ENCODE data around the gene JUND.

DNA sequence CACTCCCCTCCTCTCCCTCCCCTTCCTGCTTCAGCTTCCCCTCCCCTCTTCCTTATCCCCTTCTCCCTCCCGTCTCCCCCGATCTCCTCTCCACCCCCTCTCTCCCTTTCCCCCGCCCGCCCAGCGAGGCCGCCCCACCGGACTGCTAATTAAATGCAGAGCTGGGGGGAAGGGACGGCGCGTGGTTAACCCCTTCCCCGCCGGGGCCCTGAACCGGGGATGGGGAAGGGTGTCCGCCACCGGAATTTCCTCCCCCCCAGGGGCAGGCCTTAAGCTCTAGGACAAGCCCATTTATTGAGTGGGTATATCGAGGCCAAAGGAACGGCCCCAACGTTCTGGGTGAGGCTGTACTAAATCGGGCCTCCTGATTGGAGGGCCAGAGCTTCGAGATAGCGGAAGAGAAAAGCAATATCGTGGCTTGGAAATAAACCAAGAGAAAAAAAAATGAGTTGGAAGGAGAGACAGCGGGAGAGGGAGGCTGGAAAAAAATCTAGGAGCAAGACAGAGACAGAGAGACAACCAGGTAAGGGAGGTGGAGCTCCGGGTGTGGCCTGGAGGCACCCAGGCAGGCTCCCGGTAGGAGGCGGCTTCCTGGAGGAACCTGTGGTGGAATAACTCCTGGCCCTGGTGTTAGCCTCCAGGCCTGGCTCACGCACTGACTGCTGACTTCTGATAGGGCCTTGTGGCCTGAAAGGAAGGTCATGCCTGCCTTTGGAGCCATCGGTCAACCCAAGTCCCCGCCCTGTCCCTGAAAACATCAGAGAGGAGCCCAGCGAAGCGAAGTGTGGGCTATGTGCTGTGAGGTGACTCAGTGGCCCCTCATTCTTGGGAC is 11.6 kb upstream of the JUND start:
- no peak for TF ChIP-seq EZH2 (IDR thresholded peaks at IDR 0.05; ENCODE audit: borderline replicate concordance, low read depth, low read length, poor library complexity, severe bottlenecking)
- TF ChIP-seq, protein P1, sequence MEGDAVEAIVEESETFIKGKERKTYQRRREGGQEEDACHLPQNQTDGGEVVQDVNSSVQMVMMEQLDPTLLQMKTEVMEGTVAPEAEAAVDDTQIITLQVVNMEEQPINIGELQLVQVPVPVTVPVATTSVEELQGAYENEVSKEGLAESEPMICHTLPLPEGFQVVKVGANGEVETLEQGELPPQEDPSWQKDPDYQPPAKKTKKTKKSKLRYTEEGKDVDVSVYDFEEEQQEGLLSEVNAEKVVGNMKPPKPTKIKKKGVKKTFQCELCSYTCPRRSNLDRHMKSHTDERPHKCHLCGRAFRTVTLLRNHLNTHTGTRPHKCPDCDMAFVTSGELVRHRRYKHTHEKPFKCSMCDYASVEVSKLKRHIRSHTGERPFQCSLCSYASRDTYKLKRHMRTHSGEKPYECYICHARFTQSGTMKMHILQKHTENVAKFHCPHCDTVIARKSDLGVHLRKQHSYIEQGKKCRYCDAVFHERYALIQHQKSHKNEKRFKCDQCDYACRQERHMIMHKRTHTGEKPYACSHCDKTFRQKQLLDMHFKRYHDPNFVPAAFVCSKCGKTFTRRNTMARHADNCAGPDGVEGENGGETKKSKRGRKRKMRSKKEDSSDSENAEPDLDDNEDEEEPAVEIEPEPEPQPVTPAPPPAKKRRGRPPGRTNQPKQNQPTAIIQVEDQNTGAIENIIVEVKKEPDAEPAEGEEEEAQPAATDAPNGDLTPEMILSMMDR (conservative IDR thresholded peaks at IDR 0.05; ENCODE audit: low read depth, low read length), result no peak

Data from A673 (cell line).